Pancreas (tissue), 10 donors: Measurements from ENCODE around the gene DONSON. TPM values are rescaled to one million over a fixed set of nuclear protein-coding genes. Genes with fewer than 3 reads are reported as not detected.
A peak's percentile ranks its signal among the peaks of the same experiment; 100 is the strongest.

ENCODE experiments used
- ATAC-seq, 4 donors: fragments of 200-7000 bp; cut with Tn5 transposase; one replicate each; pipeline versions ENCODE4 v1.8.0 to v1.9.1; 2020; ENCODE audit warnings: mild to moderate bottlenecking in 4 of 4, moderate library complexity in 4 of 4
- DNase-seq, 6 donors: peaks; one replicate each; pipeline ENCODE4 v3.0.0-alpha.2; 2020
- FAIRE-seq: peaks from 2 replicates; lab custom pipeline; 2012; peaks lifted over from hg19 to GRCh38; lab: Jason Lieb, UNC
- H3K27ac ChIP-seq, 4 donors: fragments of 200-600 bp; sonication (generic); 1 replicate in 3 of 4; 2 replicates in 1 of 4; pipeline versions ENCODE4 v1.5.0 to v1.8.0; 2020
- H3K27me3 ChIP-seq, 4 donors: fragments of 200-600 bp; one replicate each; pipeline ENCODE4 v1.8.0; 2021
- H3K36me3 ChIP-seq, 3 donors: fragments of 200-600 bp; sonication (generic) in 1 of 3; one replicate each; pipeline versions ENCODE4 v1.5.0 to v1.8.0; 2020 to 2021
- H3K4me1 ChIP-seq, 3 donors: fragments of 200-600 bp; one replicate each; pipeline ENCODE4 v1.8.0; 2021
- H3K4me3 ChIP-seq, 4 donors: fragments of 200-600 bp; sonication (generic) in 2 of 4; one replicate each; pipeline versions ENCODE4 v1.5.0 to v1.8.0; 2020 to 2021
- H3K9me3 ChIP-seq, 4 donors: fragments of 200-600 bp; one replicate each; pipeline ENCODE4 v1.8.0; 2021
- CTCF ChIP-seq, 4 donors: fragments of 200-600 bp; sonication (generic) in 3 of 4; IDR thresholded peaks; one replicate each; pipeline versions ENCODE4 v1.5.0 to v1.8.0; 2021; ENCODE audit warnings: antibody characterized with exemption in 4 of 4
- WGBS, 2 donors: extraction: QIAGEN DNeasy Blood & Tissue Kit; methylation state at CpG; one replicate each; pipeline ENCODE4 v1.1.7; 2013; 5-methylcytosine and 5-hydroxymethylcytosine counted together
- intact Hi-C, 3 donors: fragments of 100-400 bp; cut with DNase I; formaldehyde crosslinking; loops; one replicate each; pipeline versions ENCODE4 v1.11.1 to v1.14.2; 2022
- polyA plus RNA-seq, 2 donors: library from polyadenylated mRNA; stranded (reverse); fragments of 200-250 nt; gene quantifications; one replicate each; pipeline ENCODE4 v1.2.3, GENCODE V29; 2013
- total RNA-seq, 6 donors: library from RNA; stranded (reverse); fragmentation: NEBNext Ultra II Directional in 4 of 6; extraction: Animal tissue kit (Norgen Biotek cat#: 25700) in 4 of 6; gene quantifications; one replicate each; pipeline versions ENCODE4 v1.2.1 to v1.2.4, GENCODE V29; 2021 to 2023
- donor health status: healthy with polysubstance abuse.
- donor health status: DM: no; HTN: no; CAD: no; lungs with moderate emphysema.
- donor health status: DM: no; HTN: no; CAD: no.
- donor health status: control.
- donor health status: control.
- donor health status: Bipolar disorder and iron deficiency.
- donor health status: DM: yes; HTN: yes; CAD: no.
- donor health status: DM: no; HTN: no; CAD: no.
- donor health status: DM: no; HTN: no; CAD: no.
- donor health status: DM: yes; HTN: yes; CAD: no.

DONSON gene
- total and polyA plus RNA-seq, 8 donors, result 2.4 to 11.1 (median 3.5) TPM

- Histone ChIP-seq H3K4me3 (peak within 1 kb of the TSS; percentile 38 to 82 (median 74)), H3K4me1 (peaks cover 13 to 39% (median 20%) of the 10 kb centered on the region in 3 donors), H3K36me3 (peaks cover 0 to 18% (median 7%) of the 10 kb centered on the region in 3 donors), H3K27ac (peak within 1 kb of the TSS; percentile 98 to 100 (median 100)), H3K27me3 (no peaks in the 10 kb centered on the region), H3K9me3 (no peaks in the 10 kb centered on the region)
- ATAC-seq (peak; percentile 92 to 97 (median 92)), FAIRE-seq (peak; percentile 96), DNase-seq (peak; percentile 95 to 99 (median 98))
- intact Hi-C loops, result no loop called here
- WGBS, 2 donors, result 0% methylated on average over 56 of the region's 57 CpGs
- no peak for TF ChIP-seq CTCF (IDR thresholded peaks at IDR 0.05)
Measured at GRCh38 chr21:33542640-33543504, 45.6 kb downstream of the DONSON start, which contains the start of gene SON. Gene SON (plus strand): TSS chr21:33543038. CDS start chr21:33543093, 55 bp downstream.

GRCh38 chr21:33541756-33542639 lies 46.5 kb downstream of the DONSON start, which contains the start of gene GART:
Gene GART (minus strand): TSS chr21:33542117. CDS start chr21:33539315, 2,802 bp downstream.
- FAIRE-seq (no peak), ATAC-seq (peak; percentile 76 to 90 (median 81)), DNase-seq (peak; percentile 77 to 91 (median 81))
- WGBS, 2 donors, result 0% methylated on average over 56 of the region's 56 CpGs
- peak within 1 kb of the TSS; percentile 98 to 100 (median 100) for H3K27ac ChIP-seq
- no peak for TF ChIP-seq CTCF (IDR thresholded peaks at IDR 0.05)
- peak within 1 kb of the TSS; percentile 38 to 82 (median 74) for H3K4me3 ChIP-seq
- intact Hi-C loops, result no loop called here
- peaks cover 0 to 21% (median 6%) of the 10 kb centered on the region in 3 donors for H3K36me3 ChIP-seq
- no peaks in the 10 kb centered on the region for H3K27me3 ChIP-seq
- peaks cover 13 to 39% (median 20%) of the 10 kb centered on the region in 3 donors for H3K4me1 ChIP-seq
- H3K9me3 ChIP-seq, result no peaks in the 10 kb centered on the region

GRCh38 chr21:33541105-33541711 lies 47.3 kb downstream of the DONSON start:
- peak overlapping the region; percentile 98 to 100 (median 100) for H3K27ac ChIP-seq
- DNase-seq, result no peak
- H3K9me3 ChIP-seq, result no peaks in the 10 kb centered on the region
- H3K4me3 ChIP-seq, result peak overlapping the region; percentile 38 to 82 (median 65)
- intact Hi-C loops, result no loop called here
- no peak for TF ChIP-seq CTCF (IDR thresholded peaks at IDR 0.05)
- H3K36me3 ChIP-seq, result peaks cover 0 to 20% (median 4%) of the 10 kb centered on the region in 3 donors
- no peak for FAIRE-seq
- WGBS, 2 donors, result 39 to 44% methylated on average over 19 of the region's 19 CpGs
- no peaks in the 10 kb centered on the region for H3K27me3 ChIP-seq
- H3K4me1 ChIP-seq, result peaks cover 13 to 35% (median 20%) of the 10 kb centered on the region in 3 donors
- no peak for ATAC-seq

GRCh38 chr21:33540711-33541104 lies 47.8 kb downstream of the DONSON start:
- DNase-seq (no peak), FAIRE-seq (no peak), ATAC-seq (no peak)
- H3K27ac ChIP-seq, result peak overlapping the region in 3 of 4 donors; percentile 98 to 100 (median 100)
- peak overlapping the region in 2 of 4 donors; percentile 79 to 82 for H3K4me3 ChIP-seq
- H3K9me3 ChIP-seq, result no peaks in the 10 kb centered on the region
- H3K4me1 ChIP-seq, result peaks cover 9 to 30% (median 15%) of the 10 kb centered on the region in 3 donors
- no peaks in the 10 kb centered on the region for H3K27me3 ChIP-seq
- intact Hi-C loops, result no loop called here
- WGBS, 2 donors, result 29 to 32% methylated on average over 3 of the region's 3 CpGs
- H3K36me3 ChIP-seq, result peaks cover 0 to 25% (median 4%) of the 10 kb centered on the region in 3 donors
- TF ChIP-seq CTCF (IDR thresholded peaks at IDR 0.05), result no peak
